GM21825 (cell line): ENCODE measurements around the gene SMCO2.

Source experiments
- ATAC-seq: cut with Tn5 transposase; IDR thresholded peaks from one replicate; pipeline ENCODE4 v1.9.1; 2021; ENCODE audit warnings: mild to moderate bottlenecking, moderate library complexity; ENCODE audit not compliant: unreplicated experiment

SMCO2 gene

DNA sequence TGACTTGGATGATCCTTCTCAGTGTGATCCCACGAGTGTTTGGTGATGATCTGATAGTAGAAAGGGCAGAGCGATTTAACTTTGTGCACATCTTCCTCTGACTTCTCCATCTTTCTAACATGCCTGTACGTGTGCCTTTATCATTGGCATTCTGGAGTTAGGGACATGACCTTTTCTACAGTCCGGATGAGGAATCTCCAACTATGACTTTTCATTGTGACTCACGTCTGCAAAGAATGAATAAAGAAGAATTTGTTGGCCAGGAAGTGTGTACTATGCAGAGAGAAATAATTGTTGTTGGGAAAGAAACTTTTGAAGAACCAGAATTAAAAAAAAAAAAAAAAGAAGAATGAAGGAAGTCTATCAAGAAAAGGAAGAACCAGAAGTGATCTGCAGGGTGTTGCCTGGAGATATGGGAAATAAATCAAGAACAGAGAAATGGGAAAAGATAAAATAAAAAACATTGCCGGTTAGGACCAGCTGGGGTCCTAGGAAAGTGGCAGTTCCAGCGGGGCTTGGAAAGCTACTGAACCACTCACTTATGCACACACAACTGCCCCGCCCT is 102.8 kb downstream of the SMCO2 start:
- ATAC-seq, result no peak

GRCh38 chr12:27549801-27550652 is 103.5 kb downstream of the SMCO2 start:
- no peak for ATAC-seq

DNA sequence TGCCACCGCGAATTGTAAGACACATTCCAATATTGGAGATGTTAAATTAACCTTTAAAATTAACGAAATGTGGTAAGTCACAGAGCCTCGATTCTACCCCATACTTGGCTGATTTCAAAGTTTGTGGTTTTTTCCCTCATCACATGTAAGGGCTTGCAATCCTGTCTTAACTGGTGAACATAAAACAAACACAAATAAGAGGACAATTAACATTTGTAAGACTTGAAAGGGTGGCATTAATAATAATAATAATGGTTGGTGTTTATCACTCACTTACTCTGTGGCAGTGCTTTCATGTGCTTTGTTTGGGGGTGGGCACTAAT is 104.1 kb downstream of the SMCO2 start:
- no peak for ATAC-seq

DNA sequence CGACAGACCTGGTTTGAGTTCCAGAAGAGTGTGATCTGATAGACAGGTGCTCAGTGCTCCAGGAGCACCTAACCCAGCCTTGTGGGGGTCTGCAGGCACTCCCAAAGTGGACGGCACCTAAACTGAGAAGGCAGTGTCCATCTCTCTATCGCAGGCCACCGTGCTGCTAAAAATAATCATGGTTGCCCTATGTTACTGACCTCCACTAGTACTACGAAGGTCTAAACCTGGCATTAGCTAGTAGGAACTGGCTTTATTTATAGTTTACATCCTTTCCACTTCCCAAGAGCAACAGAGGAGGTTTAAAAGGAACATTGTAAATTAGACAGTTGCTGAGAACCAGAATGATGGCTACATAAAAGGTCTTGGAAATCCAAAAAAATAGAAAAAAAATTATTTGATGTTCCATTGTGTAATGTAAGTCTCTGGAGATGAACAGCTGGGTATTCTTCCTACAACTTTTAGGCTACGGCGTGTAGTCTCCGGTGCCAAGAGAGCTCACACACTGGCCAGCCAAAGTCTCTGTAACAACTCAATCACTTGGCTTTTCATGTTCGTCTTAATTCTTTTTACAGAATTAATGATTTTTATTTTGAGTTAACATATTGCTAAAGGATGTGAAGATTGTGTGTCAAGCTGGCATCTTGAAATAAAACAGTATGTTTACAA is 104.8 kb downstream of the SMCO2 start:
- ATAC-seq, result no peak
